LNCaP clone FGC (cell line): ENCODE data around the gene MEGF9.

Source experiments
- DNase-seq: peaks from one replicate; pipeline ENCODE4 v3.0.0-alpha.2; 2011; ENCODE audit warnings: low read depth
- H3K4me3 ChIP-seq: 2 replicates; pipeline ENCODE4 v1.5.1; 2011; ENCODE audit warnings: mild to moderate bottlenecking, low read depth, low read length, control low read depth
- CTCF ChIP-seq: IDR thresholded peaks from 2 replicates; pipeline ENCODE4 v1.5.1; 2012; ENCODE audit warnings: mild to moderate bottlenecking; ENCODE audit not compliant: control insufficient read depth, insufficient read depth; ENCODE audit errors: extremely low read depth

Gene MEGF9

GRCh38 chr9:120720404-120720803, 6.1 kb upstream of the MEGF9 start:
- TF ChIP-seq CTCF = no peak
- no peak overlapping the region for H3K4me3 ChIP-seq
- DNase-seq = no peak

DNA sequence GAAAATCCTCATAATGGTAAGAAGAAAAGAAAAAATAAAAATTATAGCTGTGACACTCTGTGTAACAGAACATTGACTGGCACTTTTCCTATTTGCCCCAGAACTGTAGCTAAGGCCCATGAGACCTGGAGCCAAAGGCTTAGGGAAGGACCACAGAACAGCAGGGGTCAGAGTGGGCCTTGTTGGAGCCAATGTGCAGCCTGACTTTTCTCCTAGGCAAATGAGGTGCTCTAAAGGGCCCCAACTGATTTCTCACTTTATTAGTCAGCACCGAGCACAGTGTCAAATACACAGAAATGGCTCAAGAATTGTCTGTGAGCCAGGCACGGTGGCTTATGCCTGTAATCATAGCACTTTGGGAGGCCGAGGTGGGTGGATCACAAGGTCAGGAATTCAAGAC, 4.0 kb upstream of the MEGF9 start:
- no peak for TF ChIP-seq CTCF

GRCh38 chr9:120717176-120717575, 2.9 kb upstream of the MEGF9 start:
- H3K4me3 ChIP-seq = no peak overlapping the region
- no peak for DNase-seq
- no peak for TF ChIP-seq CTCF

More for the DNA sequence above, 4.0 kb upstream of the MEGF9 start:
- H3K4me3 ChIP-seq = no peak overlapping the region
- no peak for DNase-seq

- no peak for DNase-seq
- TF ChIP-seq CTCF = no peak
- no peak overlapping the region for H3K4me3 ChIP-seq
Observed at GRCh38 chr9:120716483-120716882, 2.2 kb upstream of the MEGF9 start.

GRCh38 chr9:120715389-120715924, 1.2 kb upstream of the MEGF9 start:
- no peak for DNase-seq
- TF ChIP-seq CTCF = no peak
- no peak overlapping the region; the same call in 1 of the 2 replicates for H3K4me3 ChIP-seq

DNA sequence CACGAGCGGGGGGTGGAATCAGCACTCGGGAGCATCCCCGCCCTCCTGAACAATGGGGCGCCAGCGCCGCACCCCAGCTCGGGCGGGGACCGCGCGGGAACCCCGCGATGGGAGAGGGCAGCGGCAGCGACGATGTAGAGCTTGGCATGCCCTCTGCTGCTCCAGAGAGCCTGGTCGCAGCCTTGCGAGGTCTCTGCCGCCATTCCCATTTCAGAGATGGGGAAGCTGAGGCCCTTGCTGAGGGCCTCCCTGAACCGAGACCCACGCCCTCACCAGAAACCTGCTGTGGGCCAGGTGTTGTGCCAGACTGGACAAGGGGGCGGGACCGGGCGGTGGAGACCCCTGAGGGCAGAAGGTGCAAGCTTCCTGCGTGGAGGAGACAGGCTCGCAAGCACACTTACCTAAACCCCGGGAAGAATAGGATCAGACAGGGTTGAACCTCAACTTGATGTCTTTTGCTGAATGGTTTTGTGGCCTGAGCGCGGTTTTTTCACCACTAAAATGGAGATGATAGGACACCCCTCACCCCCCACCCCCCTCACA, 647 bp upstream of the MEGF9 start:
- DNase-seq = no peak
- TF ChIP-seq CTCF = no peak
- peak overlapping the region; percentile 75 for H3K4me3 ChIP-seq
